ENCODE measurements around the gene CECR2. TPM values are rescaled to one million over a fixed set of nuclear protein-coding genes. Genes with fewer than 3 reads are reported as not detected.

CECR2 gene
- total and polyA plus RNA-seq, 2 of the 8 experiments (the other 6 are each of a cell fraction or from before 2014, with no cell fraction given) = 18.3 to 123 TPM

DNA sequence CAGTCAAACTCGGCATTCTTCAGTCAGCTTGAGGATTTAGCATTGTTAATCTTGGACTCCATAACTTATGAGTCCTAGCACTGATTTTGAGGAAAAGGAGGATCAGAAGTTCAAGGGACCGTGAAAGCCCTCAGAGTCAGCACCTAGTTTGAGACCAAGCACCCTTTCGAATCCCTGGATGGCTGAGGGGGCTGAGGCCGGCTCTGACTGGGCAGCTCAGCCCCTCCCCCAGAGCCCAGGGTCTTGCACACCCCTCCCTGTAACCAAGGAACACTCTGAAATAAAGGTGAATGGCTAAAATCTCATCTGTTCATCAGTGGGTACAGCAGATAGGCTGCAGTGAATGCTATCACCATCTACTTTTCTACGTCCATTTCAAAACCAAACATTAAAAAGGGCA lies 221.3 kb downstream of the CECR2 start:
- no peaks in the 10 kb centered on the region for H3K4me1 ChIP-seq (replicated peaks in 1 of 4; ENCODE audit: control insufficient read depth in 3 of 4, insufficient read depth in 4 of 4, low read length in 3 of 4)
- no peaks in the 10 kb centered on the region for H3K27me3 ChIP-seq (replicated peaks in 1 of 4; ENCODE audit: control insufficient read depth in 3 of 4, extremely low read depth in 1 of 4, insufficient read depth in 3 of 4, low read length in 3 of 4)
- H2BK120ac ChIP-seq (replicated peaks; ENCODE audit: low read depth, low read length) = no peak overlapping the region
- peaks cover 15 to 43% (median 30%) of the 10 kb centered on the region in 4 experiments for H3K36me3 ChIP-seq (ENCODE audit: control insufficient read depth in 2 of 4, insufficient read depth in 4 of 4, low read length in 3 of 4)
- H3K4ac ChIP-seq (replicated peaks; ENCODE audit: insufficient read length, low read depth, low read length) = no peak overlapping the region
- no peak overlapping the region for H3K23ac ChIP-seq (ENCODE audit: insufficient read length)
- no peaks in the 10 kb centered on the region for H3K23me2 ChIP-seq (ENCODE audit: low read depth, low read length)
- DNase-seq (ENCODE audit: low read depth in 1 of 2, low spot score in 2 of 2) (no peak), FAIRE-seq (no peak)
- POLR2A ChIA-PET (ENCODE audit: partially characterized antibody) = interaction anchor here (0.8 to 3.7 kb wide), 4 partner anchors 10 to 43 kb away, joined by 3 to 16 read pairs (median 4); no protein-coding TSS in a partner anchor
- H4K5ac ChIP-seq (ENCODE audit: insufficient read length, low read depth, low read length) = no peak overlapping the region
- H4K8ac ChIP-seq (ENCODE audit: extremely low read depth, insufficient read depth, low read length) = no peak overlapping the region
- H3K27ac ChIP-seq (ENCODE audit: low read depth, low read length) = no peak overlapping the region
- no peak overlapping the region for H2BK20ac ChIP-seq (ENCODE audit: low read length)
- H3K4me3 ChIP-seq (ENCODE audit: extremely low read depth in 1 of 4, insufficient read depth in 2 of 4, low read depth in 3 of 4, low read length in 4 of 4) = no peak overlapping the region
- no peak overlapping the region for H4K91ac ChIP-seq (replicated peaks; ENCODE audit: insufficient read length, low read length)
- no peak overlapping the region for H2BK15ac ChIP-seq (ENCODE audit: low read length)
- no peak overlapping the region for H3K4me2 ChIP-seq (ENCODE audit: insufficient read depth in 1 of 2, low read depth in 2 of 2, low read length in 2 of 2)
- H2AFZ ChIP-seq (ENCODE audit: low read length) = no peak overlapping the region
- no peak overlapping the region for H3K9ac ChIP-seq (replicated peaks in 1 of 4; ENCODE audit: extremely low read depth in 1 of 4, low read depth in 3 of 4, low read length in 3 of 4)
- CTCF ChIA-PET (ENCODE audit: partially characterized antibody) = interaction anchor here (0.6 to 4.0 kb wide), 3 partner anchors 32 to 471 kb away, joined by 3 to 27 read pairs (median 3); no protein-coding TSS in a partner anchor
- H3K56ac ChIP-seq (replicated peaks; ENCODE audit: insufficient read length, low read depth, low read length) = no peak overlapping the region
- H2BK12ac ChIP-seq (ENCODE audit: low read depth, low read length) = no peak overlapping the region
- H4K20me1 ChIP-seq (replicated peaks in 1 of 2; ENCODE audit: control insufficient read depth in 1 of 2, insufficient read depth in 2 of 2, low read length in 2 of 2) = peaks cover 0 to 3% of the 10 kb centered on the region in 2 experiments
- no peak overlapping the region for H3K18ac ChIP-seq (ENCODE audit: extremely low read depth, low read length)
- no peaks in the 10 kb centered on the region for H3K9me3 ChIP-seq (ENCODE audit: insufficient read depth in 2 of 2, low read depth in 1 of 2, low read length in 1 of 2)
- no peak overlapping the region for H3K14ac ChIP-seq (ENCODE audit: insufficient read length)
- no peak overlapping the region for H2BK5ac ChIP-seq (ENCODE audit: low read depth, low read length)
- no peaks in the 10 kb centered on the region for H3K79me1 ChIP-seq (ENCODE audit: low read depth, low read length)
- no peaks in the 10 kb centered on the region for H3K79me2 ChIP-seq (ENCODE audit: control insufficient read depth in 1 of 2, insufficient read depth in 2 of 2, low read length in 2 of 2)
- no peak overlapping the region for H2AK5ac ChIP-seq (ENCODE audit: low read depth, low read length)
- WGBS, 2 experiments (ENCODE audit: extremely low coverage in 1 of 2, insufficient coverage in 1 of 2, insufficient read length in 1 of 2, insufficient replicate concordance in 2 of 2, low coverage in 1 of 2, low lambda C conversion rate in 2 of 2, missing lambda C conversion rate in 1 of 2) = 82% methylated on average over 5 of the region's 5 CpGs; no CpG with 5 or more reads in 1 of the 2 experiments
- TF ChIP-seq PHF8 (conservative IDR thresholded peaks at IDR 0.05; ENCODE audit: low read depth, low read length) = no peak
